ENCODE measurements around the gene ZCCHC7. TPM values are rescaled to one million over a fixed set of nuclear protein-coding genes. Genes with fewer than 3 reads are reported as not detected.

Gene ZCCHC7
- total RNA-seq, 1 donor from 2014 or later = 20.9 TPM

- Histone ChIP-seq H3K9me3 (no peaks in the 10 kb centered on the region), H3K4me3 (no peak overlapping the region), H3K27ac (no peak overlapping the region), H3K4me1 (no peaks in the 10 kb centered on the region), H3K27me3 (no peaks in the 10 kb centered on the region), H3K36me3 (peaks cover 8% of the 10 kb centered on the region)
- intact Hi-C loops (cut with DNase I) = no loop called here
- DNase-seq (no peak), ATAC-seq (no peak)
- TF ChIP-seq, protein P1, sequence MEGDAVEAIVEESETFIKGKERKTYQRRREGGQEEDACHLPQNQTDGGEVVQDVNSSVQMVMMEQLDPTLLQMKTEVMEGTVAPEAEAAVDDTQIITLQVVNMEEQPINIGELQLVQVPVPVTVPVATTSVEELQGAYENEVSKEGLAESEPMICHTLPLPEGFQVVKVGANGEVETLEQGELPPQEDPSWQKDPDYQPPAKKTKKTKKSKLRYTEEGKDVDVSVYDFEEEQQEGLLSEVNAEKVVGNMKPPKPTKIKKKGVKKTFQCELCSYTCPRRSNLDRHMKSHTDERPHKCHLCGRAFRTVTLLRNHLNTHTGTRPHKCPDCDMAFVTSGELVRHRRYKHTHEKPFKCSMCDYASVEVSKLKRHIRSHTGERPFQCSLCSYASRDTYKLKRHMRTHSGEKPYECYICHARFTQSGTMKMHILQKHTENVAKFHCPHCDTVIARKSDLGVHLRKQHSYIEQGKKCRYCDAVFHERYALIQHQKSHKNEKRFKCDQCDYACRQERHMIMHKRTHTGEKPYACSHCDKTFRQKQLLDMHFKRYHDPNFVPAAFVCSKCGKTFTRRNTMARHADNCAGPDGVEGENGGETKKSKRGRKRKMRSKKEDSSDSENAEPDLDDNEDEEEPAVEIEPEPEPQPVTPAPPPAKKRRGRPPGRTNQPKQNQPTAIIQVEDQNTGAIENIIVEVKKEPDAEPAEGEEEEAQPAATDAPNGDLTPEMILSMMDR (IDR thresholded peaks at IDR 0.05) = no peak
These were observed 7.7 kb downstream of the ZCCHC7 start for GRCh38 chr9:37128051-37128450.

- Histone ChIP-seq H3K27me3 (no peaks in the 10 kb centered on the region), H3K4me3 (no peak overlapping the region), H3K36me3 (peaks cover 4% of the 10 kb centered on the region), H3K27ac (no peak overlapping the region), H3K4me1 (no peaks in the 10 kb centered on the region), H3K9me3 (no peaks in the 10 kb centered on the region)
- TF ChIP-seq, protein P1 (IDR thresholded peaks at IDR 0.05) = no peak
- DNase-seq (no peak), ATAC-seq (no peak)
- intact Hi-C loops (cut with DNase I) = no loop called here
These were observed 13.8 kb downstream of the ZCCHC7 start for GRCh38 chr9:37134166-37134565.

DNA sequence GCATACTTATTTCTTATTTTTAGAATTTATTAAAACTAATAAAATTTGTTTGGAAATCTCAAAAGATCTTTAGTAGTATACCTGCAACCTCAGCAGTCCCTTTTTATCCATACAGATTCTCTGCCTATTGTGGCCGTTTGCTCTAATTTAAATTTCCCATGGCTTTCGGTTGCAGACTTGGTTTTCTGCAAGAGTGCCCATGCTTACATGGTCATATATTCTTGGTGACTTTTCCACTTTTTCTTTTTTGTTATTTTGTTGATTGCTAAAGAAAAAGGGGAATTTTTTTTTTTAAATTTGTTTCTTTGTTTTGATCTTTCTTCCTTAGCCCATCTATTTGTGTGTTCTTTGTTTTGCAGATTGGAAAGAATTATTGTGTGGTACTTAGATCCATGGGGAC lies 20.6 kb downstream of the ZCCHC7 start:
- H3K27me3 ChIP-seq = no peaks in the 10 kb centered on the region
- intact Hi-C loops (cut with DNase I) = no loop called here
- H3K4me3 ChIP-seq = no peak overlapping the region
- H3K36me3 ChIP-seq = no peaks in the 10 kb centered on the region
- no peaks in the 10 kb centered on the region for H3K4me1 ChIP-seq
- H3K27ac ChIP-seq = no peak overlapping the region
- TF ChIP-seq, protein P1 (IDR thresholded peaks at IDR 0.05) = no peak
- H3K9me3 ChIP-seq = no peaks in the 10 kb centered on the region
- DNase-seq (no peak), ATAC-seq (no peak)

- Histone ChIP-seq H3K4me3 (no peak overlapping the region), H3K9me3 (no peaks in the 10 kb centered on the region), H3K27ac (no peak overlapping the region), H3K4me1 (peaks cover 7% of the 10 kb centered on the region), H3K27me3 (no peaks in the 10 kb centered on the region), H3K36me3 (no peaks in the 10 kb centered on the region)
- DNase-seq (no peak), ATAC-seq (no peak)
- TF ChIP-seq, protein P1 (IDR thresholded peaks at IDR 0.05) = no peak
- intact Hi-C loops (cut with DNase I) = no loop called here
These were observed 24.4 kb downstream of the ZCCHC7 start for GRCh38 chr9:37144762-37145161.

DNA sequence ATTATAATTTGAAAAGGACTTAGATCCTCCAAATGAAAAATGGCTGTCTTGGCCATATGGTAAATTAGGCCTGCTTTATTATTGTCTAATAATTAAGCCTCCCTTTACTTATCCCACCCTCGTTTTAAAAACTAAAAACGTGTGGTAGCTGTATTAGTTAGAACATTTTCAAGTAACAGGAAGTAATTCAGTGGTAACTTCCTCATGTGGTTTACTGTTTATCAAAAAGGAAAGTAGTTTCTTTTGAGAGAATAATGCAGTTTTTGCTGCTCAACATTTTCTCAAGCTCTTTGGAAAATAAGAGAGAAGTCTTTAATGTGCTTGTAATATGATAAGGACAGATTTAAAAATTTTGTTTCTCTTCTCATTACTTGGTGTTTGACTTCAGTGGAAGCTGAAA lies 26.0 kb downstream of the ZCCHC7 start:
- intact Hi-C loops (cut with DNase I) = no loop called here
- Histone ChIP-seq H3K9me3 (no peaks in the 10 kb centered on the region), H3K27me3 (no peaks in the 10 kb centered on the region), H3K4me3 (peak overlapping the region; percentile 9), H3K4me1 (peaks cover 7% of the 10 kb centered on the region), H3K36me3 (no peaks in the 10 kb centered on the region), H3K27ac (no peak overlapping the region)
- ATAC-seq = no peak
- no peak for DNase-seq
- TF ChIP-seq, protein P1 (IDR thresholded peaks at IDR 0.05) = no peak

DNA sequence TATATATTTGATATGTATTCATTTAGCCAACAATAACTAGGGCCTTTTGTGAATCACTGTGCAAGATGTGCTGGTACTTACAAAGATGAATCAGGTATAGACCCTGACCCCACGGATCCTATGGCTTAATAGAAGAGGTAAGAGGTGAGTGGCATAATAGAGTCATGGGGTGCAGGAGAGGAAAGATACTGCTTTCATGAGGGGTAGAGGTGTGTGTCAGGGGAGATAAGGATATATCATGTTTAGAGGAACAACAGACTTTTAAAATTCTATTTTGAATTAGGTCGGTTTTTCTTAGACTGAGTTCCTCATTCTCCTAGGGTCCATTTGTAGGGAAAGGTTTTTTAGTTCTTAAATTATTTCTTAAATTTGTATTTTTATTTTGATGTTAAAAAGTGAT lies 27.8 kb downstream of the ZCCHC7 start:
- Histone ChIP-seq H3K4me3 (no peak overlapping the region), H3K27ac (no peak overlapping the region), H3K27me3 (no peaks in the 10 kb centered on the region), H3K9me3 (no peaks in the 10 kb centered on the region), H3K4me1 (peaks cover 7% of the 10 kb centered on the region), H3K36me3 (no peaks in the 10 kb centered on the region)
- TF ChIP-seq, protein P1 (IDR thresholded peaks at IDR 0.05) = no peak
- intact Hi-C loops (cut with DNase I) = no loop called here
- ATAC-seq = no peak
- DNase-seq = no peak
